NCI-H345 treated with DMSO at 0.1 percent for 48 hours (cell line): ENCODE data around the gene SPATA24.
"Not testable (repeated sequence)": the region's sequence is repeated elsewhere in the genome, so short reads cannot be mapped to it uniquely, and the experiment has no call there.

Experiments used
- DNase-seq: peaks from one replicate; lab custom pipeline; 2025; ENCODE audit not compliant: unreplicated experiment; lab: John Stamatoyannopoulos, UW

The SPATA24 gene

GRCh38 chr5:139417214-139417613 lies 13.3 kb upstream of the SPATA24 start:
- peak; percentile 86 for DNase-seq

GRCh38 chr5:139416651-139417050 lies 12.8 kb upstream of the SPATA24 start:
- DNase-seq, result no peak

- no peak for DNase-seq
Measured at GRCh38 chr5:139415869-139416268, 12.0 kb upstream of the SPATA24 start.

- DNase-seq, result peak; percentile 95
Measured at GRCh38 chr5:139415221-139415861, 11.5 kb upstream of the SPATA24 start.

- peak; percentile 48 for DNase-seq
Measured at GRCh38 chr5:139414581-139415130, 10.8 kb upstream of the SPATA24 start.

- DNase-seq, result no peak
Measured at GRCh38 chr5:139413963-139414362, 10.1 kb upstream of the SPATA24 start.

- no peak for DNase-seq
Measured at GRCh38 chr5:139413153-139413552, 9.3 kb upstream of the SPATA24 start.

GRCh38 chr5:139410993-139411828 lies 7.3 kb upstream of the SPATA24 start:
- no peak for DNase-seq

- DNase-seq, result no peak
Measured at GRCh38 chr5:139410121-139410992, 6.5 kb upstream of the SPATA24 start.

- DNase-seq, result not testable (repeated sequence)
Measured at GRCh38 chr5:139409116-139409515, 5.2 kb upstream of the SPATA24 start.

GRCh38 chr5:139408191-139408590 lies 4.3 kb upstream of the SPATA24 start:
- DNase-seq, result no peak

GRCh38 chr5:139407517-139407916 lies 3.6 kb upstream of the SPATA24 start:
- DNase-seq, result no peak

GRCh38 chr5:139406963-139407362 lies 3.1 kb upstream of the SPATA24 start:
- DNase-seq, result no peak

GRCh38 chr5:139404484-139404840 lies 573 bp upstream of the SPATA24 start:
- DNase-seq, result no peak

- DNase-seq, result no peak
Measured at GRCh38 chr5:139403418-139403786, 487 bp downstream of the SPATA24 start.

GRCh38 chr5:139402561-139403158 lies 1.2 kb downstream of the SPATA24 start:
- no peak for DNase-seq

- DNase-seq, result no peak
Measured at GRCh38 chr5:139401546-139401945, 2.3 kb downstream of the SPATA24 start.

GRCh38 chr5:139399501-139400121 lies 4.3 kb downstream of the SPATA24 start:
- no peak for DNase-seq

- DNase-seq, result no peak
Measured at GRCh38 chr5:139397921-139398320, 6.0 kb downstream of the SPATA24 start.

GRCh38 chr5:139396691-139397090 lies 7.2 kb downstream of the SPATA24 start:
- no peak for DNase-seq
